ENCODE measurements around the gene ZDHHC14. TPM values are rescaled to one million over a fixed set of nuclear protein-coding genes. Genes with fewer than 3 reads are reported as not detected.
A peak's percentile ranks its signal among the peaks of the same experiment; 100 is the strongest.
"Not testable (repeated sequence)": the region's sequence is repeated elsewhere in the genome, so short reads cannot be mapped to it uniquely, and the experiment has no call there.

Gene ZDHHC14
- total and polyA plus RNA-seq, 5 donors: 10.6 to 22.1 (median 20.2) TPM

DNA sequence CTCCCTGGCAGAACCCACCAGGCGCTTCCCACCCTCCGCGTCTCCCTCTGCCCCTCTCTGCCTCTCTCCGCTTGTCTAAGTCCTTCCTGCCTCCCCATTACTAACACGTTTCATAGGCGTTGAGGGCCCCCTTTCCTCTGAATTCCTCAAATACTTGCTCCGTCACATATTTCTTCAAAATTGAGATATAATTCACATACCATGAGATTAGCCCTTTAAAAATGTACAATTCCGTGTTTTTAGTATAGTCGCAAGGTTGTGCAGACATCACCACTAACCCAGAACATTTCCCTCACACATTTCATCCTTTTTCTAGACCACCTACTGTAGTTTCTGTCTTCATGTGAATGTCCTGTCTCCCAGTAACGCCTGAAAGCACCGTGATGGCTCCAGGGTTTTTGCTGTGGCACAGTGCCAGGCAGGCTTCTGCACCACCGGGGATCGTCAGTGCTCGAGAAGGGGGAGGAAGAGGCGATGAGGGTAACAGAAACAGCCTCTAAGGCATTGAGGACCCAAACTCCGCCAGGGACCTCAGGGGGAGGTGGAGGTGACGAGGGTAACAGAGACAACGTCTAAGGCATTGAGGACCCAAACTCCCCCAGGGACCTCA is 300.2 kb downstream of the ZDHHC14 start:
- Histone ChIP-seq H3K27me3 (ENCODE audit: control insufficient read depth, insufficient read depth) (no peaks in the 10 kb centered on the region), H3K4me1 (ENCODE audit: control insufficient read depth, insufficient read depth, low read length) (peaks cover 2% of the 10 kb centered on the region), H3K9me3 (ENCODE audit: control insufficient read depth, low read length) (no peaks in the 10 kb centered on the region), H3K27ac (ENCODE audit: low read length) (no peak overlapping the region), H3K4me3 (ENCODE audit: low read length) (no peak overlapping the region)
- intact Hi-C loops (cut with DNase I): no loop called here
- DNase-seq: no peak
- WGBS: 66% methylated on average over 18 of the region's 18 CpGs
- peak in 1 of 2 donors; percentile 15 for ATAC-seq

DNA sequence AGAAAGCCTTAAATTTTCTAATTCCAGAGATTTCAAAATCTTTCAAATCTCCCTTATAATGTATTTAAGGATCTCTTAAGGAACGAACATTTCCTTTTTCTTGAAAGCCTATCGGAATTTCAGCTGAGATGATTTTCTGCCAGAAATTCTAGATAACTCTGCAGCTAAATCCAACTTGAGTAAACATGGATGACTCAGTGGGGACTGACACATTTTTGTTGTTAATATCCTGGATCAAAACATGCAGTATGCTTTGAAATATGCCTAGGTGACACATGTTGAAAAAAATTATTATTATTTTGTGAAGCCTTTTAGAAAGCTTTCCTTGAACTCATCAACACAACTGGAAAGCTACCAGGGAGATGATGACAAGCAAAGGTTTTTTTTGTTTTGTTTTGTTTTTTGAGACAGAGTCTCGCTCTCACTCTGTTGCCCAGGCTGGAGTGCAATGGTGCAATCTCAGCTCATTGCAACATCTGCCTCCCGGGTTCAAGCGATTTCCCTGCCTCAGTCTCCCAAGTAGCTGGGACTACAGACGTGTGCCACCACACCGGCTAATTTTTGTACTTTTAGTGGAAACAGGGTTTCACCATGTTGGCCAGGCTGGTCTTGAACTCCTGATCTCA is 302.0 kb downstream of the ZDHHC14 start:
- Histone ChIP-seq H3K4me3 (ENCODE audit: low read length) (no peak overlapping the region), H3K9me3 (ENCODE audit: control insufficient read depth, low read length) (no peaks in the 10 kb centered on the region), H3K27me3 (ENCODE audit: control insufficient read depth, insufficient read depth) (no peaks in the 10 kb centered on the region), H3K4me1 (ENCODE audit: control insufficient read depth, insufficient read depth, low read length) (peaks cover 2% of the 10 kb centered on the region), H3K27ac (ENCODE audit: low read length) (no peak overlapping the region)
- WGBS: 48% methylated on average over 7 of the region's 7 CpGs
- intact Hi-C loops (cut with DNase I): no loop called here
- no peak for ATAC-seq
- DNase-seq: no peak

DNA sequence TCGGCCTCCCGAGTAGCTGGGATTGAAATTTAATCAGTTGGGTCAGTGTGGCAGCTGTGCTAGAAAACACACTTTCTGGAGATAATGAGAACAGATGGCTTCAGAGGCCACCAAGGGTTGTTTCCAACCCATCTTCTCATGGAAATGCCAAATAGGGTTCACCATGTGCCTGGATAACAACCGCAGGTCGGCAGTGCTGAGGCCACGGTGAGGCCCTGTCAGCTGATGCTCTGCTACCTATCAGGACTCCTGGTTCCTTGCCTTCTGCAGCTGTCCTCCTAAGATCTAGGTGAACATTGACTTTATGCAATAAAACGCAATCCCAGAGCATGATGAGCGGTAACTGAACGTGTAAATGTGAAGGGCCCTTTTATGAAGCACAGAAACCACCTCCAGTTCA is 302.7 kb downstream of the ZDHHC14 start:
- 88% methylated on average over 8 of the region's 8 CpGs for WGBS

DNA sequence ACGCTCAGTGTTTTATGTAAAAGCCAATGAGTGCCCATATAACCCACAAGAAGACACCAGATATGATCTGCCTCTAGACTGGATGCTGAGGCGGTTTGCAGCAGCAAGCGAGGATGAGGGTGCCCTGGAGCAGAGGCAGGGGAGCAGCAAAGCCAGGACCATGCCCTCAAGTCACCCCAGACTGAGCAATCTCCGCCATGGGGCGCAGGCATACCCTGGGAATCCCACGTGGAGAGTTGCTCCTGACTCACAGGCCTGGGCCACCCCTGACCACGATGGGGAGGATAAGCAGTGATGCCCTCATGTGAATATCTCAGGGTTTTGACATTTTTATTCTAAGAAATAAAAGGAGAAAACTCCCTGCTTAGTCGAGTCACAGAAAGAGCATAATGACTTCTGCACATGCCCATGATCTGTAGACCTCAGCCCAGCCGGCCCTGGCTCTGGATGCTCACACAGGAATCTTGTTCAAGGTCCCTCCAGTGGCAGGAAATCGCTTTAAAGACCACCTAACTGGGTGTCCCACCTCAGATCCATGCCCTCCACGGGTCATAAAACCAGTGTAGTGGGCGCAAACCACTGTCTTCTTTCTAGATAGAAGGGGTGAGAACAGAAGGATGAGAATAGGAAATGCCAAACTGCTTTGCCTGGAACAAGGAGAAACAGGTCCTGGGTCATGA is 303.8 kb downstream of the ZDHHC14 start:
- no peak for ATAC-seq
- Histone ChIP-seq H3K4me3 (ENCODE audit: low read length) (no peak overlapping the region), H3K9me3 (ENCODE audit: control insufficient read depth, low read length) (no peaks in the 10 kb centered on the region), H3K27me3 (ENCODE audit: control insufficient read depth, insufficient read depth) (no peaks in the 10 kb centered on the region), H3K27ac (ENCODE audit: low read length) (no peak overlapping the region), H3K4me1 (ENCODE audit: control insufficient read depth, insufficient read depth, low read length) (peaks cover 2% of the 10 kb centered on the region)
- 83% methylated on average over 12 of the region's 12 CpGs for WGBS
- intact Hi-C loops (cut with DNase I): no loop called here
- DNase-seq: no peak

More for the DNA sequence above, 302.7 kb downstream of the ZDHHC14 start:
- Histone ChIP-seq H3K27ac (ENCODE audit: low read length) (no peak overlapping the region), H3K4me1 (ENCODE audit: control insufficient read depth, insufficient read depth, low read length) (peaks cover 2% of the 10 kb centered on the region), H3K9me3 (ENCODE audit: control insufficient read depth, low read length) (no peaks in the 10 kb centered on the region), H3K4me3 (ENCODE audit: low read length) (no peak overlapping the region), H3K27me3 (ENCODE audit: control insufficient read depth, insufficient read depth) (no peaks in the 10 kb centered on the region)
- ATAC-seq (no peak), DNase-seq (no peak)
- intact Hi-C loops (cut with DNase I): no loop called here

DNA sequence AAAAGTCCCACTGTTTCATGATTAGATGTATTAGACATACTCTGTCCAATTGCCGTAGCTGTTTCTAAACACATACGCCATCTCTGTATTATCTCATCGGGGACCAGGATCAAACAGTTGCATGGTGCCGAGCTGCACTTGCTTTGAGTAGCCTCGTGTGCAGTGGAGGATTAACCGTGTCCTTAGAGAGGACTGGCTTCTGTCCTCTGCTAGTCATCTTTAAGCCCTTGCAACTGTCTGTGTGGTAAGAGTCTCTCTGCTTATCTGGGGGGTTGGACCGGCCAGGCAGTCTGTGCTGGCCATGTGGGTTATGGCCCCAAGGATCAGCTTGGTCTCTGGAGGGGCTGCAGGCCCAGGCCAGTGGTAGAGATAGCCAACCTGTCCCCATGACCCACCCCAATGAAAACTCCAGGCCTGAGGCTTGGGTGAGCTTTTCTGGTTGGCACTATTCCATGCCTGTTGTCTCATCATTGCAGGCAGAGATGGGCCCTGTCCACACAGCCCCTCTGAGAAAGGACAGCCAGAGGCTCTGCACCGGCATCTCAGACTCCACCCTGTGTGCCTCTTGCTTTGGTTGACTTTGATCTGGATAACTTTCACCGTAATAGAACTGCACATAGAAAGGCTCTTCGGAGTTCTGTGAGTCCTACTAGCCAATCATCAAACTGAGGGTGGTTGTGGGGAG is 304.7 kb downstream of the ZDHHC14 start:
- ATAC-seq (no peak), DNase-seq (no peak)
- Histone ChIP-seq H3K9me3 (ENCODE audit: control insufficient read depth, low read length) (no peaks in the 10 kb centered on the region), H3K27me3 (ENCODE audit: control insufficient read depth, insufficient read depth) (no peaks in the 10 kb centered on the region), H3K4me3 (ENCODE audit: low read length) (no peak overlapping the region), H3K4me1 (ENCODE audit: control insufficient read depth, insufficient read depth, low read length) (peaks cover 2% of the 10 kb centered on the region), H3K27ac (ENCODE audit: low read length) (no peak overlapping the region)
- intact Hi-C loops (cut with DNase I): no loop called here
- WGBS: 87% methylated on average over 10 of the region's 10 CpGs

DNA sequence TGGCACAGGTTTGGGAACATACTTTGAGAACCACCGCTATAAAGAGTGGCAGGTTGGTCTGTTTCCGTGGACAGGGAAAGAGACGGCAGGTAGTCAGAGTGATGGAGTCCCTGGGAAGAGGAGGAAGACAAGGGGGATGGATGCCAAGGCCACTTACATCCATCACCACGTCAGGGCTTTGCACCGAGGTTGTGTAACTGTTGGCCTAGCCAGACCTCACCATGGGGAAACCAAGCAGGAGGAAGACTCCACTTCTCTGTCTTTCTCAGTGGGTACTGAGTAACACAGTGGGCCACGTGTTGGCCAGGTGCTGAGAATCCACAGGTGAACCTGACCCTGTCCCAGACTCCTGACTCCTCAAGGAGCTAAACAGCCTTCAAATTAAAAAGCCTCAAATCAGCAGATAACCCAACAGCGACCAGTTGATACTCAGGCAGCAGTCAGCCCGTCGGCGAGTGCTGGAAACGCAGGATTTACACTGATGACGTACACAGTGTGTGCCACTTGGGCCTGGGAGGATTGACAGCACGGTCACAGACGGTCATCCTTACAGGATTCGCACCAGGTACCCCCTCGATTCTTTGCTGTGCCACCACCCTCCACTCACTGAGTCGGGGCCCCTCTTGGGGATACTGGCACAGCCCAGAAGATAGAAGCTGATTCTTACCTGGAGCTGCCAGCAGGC is 307.4 kb downstream of the ZDHHC14 start:
- H3K4me1 ChIP-seq (ENCODE audit: control insufficient read depth, insufficient read depth, low read length): peaks cover 3% of the 10 kb centered on the region
- no peak overlapping the region for H3K4me3 ChIP-seq (ENCODE audit: low read length)
- 76% methylated on average over 17 of the region's 17 CpGs for WGBS
- no peaks in the 10 kb centered on the region for H3K27me3 ChIP-seq (ENCODE audit: control insufficient read depth, insufficient read depth)
- no peaks in the 10 kb centered on the region for H3K9me3 ChIP-seq (ENCODE audit: control insufficient read depth, low read length)
- peak in 1 of 2 donors; percentile 13 for ATAC-seq
- no peak overlapping the region for H3K27ac ChIP-seq (ENCODE audit: low read length)
- intact Hi-C loops (cut with DNase I): no loop called here
- DNase-seq: no peak

DNA sequence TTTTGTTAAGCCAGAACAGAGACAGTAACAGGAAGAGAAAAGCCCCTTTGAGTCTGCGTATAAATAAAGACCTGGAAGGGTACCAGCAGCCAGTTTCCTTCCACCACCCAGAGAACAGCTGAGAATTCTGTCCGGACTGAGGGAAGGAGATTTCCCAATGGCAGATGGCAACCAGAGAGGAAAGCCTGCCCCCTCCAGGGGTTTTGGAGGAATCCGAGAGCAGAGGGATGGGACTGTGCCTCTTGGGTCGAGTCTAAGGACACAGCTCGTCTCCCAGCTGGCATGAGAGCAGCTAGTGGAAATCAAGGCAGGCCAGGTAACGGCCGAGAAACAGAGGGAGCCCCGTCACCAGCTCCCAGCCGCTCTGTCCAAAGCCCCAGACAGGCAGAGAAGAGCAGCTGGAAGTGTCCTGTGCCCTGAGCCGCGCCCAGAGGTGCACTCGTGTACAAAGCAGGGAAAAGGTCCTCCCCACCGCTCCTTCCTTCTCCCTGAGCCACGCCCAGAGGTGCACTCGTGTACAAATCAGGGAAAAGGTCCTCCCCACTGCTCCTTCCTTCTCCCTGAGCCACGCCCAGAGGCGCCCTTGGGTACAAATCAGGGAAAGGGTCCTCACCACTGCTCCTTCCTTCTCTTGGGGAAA is 308.1 kb downstream of the ZDHHC14 start:
- Histone ChIP-seq H3K27me3 (ENCODE audit: control insufficient read depth, insufficient read depth) (no peaks in the 10 kb centered on the region), H3K9me3 (ENCODE audit: control insufficient read depth, low read length) (no peaks in the 10 kb centered on the region), H3K4me3 (ENCODE audit: low read length) (no peak overlapping the region), H3K4me1 (ENCODE audit: control insufficient read depth, insufficient read depth, low read length) (peaks cover 3% of the 10 kb centered on the region), H3K27ac (ENCODE audit: low read length) (no peak overlapping the region)
- DNase-seq: no peak
- ATAC-seq: peak in 1 of 2 donors; percentile 4
- intact Hi-C loops (cut with DNase I): no loop called here
- 61% methylated on average over 17 of the region's 17 CpGs for WGBS

DNA sequence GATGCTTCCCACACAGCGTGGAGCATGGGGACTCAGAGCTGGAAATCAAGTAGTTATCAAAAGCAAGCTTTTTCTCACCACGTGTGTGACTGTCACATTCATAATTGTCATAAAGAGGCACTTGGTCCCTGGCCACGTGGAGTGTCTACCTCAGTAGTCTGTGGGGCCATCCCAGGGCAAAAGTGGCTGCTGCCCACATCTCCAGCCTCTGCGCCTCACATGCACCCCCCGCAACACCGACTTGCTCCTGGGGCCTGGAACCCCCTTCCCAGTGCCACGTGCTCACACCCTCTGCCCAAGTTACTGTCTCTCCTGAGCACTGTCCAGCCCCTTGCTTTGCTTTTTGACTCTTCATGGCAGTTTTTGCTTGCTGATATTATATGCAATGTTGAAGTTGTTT is 308.9 kb downstream of the ZDHHC14 start:
- Histone ChIP-seq H3K4me3 (ENCODE audit: low read length) (no peak overlapping the region), H3K27me3 (ENCODE audit: control insufficient read depth, insufficient read depth) (no peaks in the 10 kb centered on the region), H3K27ac (ENCODE audit: low read length) (no peak overlapping the region), H3K4me1 (ENCODE audit: control insufficient read depth, insufficient read depth, low read length) (peaks cover 3% of the 10 kb centered on the region), H3K9me3 (ENCODE audit: control insufficient read depth, low read length) (no peaks in the 10 kb centered on the region)
- WGBS: 69% methylated on average over 7 of the region's 7 CpGs
- no peak for ATAC-seq
- intact Hi-C loops (cut with DNase I): no loop called here
- DNase-seq: no peak

DNA sequence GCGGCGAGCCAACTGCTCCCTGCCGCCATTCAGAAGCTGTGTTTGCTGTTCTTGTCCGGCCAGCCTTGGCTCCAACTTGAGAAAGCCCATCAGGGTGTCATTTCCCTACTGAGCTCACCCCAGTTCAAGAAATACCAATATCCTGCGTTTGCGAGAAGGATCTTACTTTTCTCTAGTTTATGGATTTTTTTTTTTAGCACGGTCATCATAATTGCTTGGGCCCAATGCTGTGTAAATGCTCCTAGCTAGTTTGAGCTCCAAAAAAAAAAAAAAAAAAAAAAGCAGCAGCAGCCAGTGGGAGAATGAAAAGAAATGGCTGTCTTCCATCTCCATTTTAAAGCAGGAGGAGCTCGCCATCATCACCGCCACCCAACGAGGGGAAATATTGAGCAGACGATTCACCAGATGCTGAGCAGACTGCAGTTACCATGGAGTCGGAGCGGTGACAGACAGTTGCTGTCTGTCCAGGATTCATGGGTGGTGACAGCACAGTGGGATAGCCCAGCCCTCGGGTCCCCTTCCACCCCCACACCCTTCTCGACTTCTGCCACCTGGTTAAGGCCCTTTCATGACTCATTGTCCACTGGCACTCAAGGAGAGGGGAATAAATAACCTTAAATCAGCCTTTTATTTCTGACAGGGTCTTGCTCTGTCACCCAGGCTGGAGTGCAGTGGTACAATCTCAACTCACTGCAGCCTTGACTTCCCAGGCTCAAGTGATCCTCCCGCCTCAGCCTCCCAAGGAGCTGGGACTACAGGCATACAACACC is 309.6 kb downstream of the ZDHHC14 start:
- ATAC-seq (no peak), DNase-seq (no peak)
- no peaks in the 10 kb centered on the region for H3K27me3 ChIP-seq (ENCODE audit: control insufficient read depth, insufficient read depth)
- peaks cover 3% of the 10 kb centered on the region for H3K4me1 ChIP-seq (ENCODE audit: control insufficient read depth, insufficient read depth, low read length)
- 81% methylated on average over 16 of the region's 16 CpGs for WGBS
- no peaks in the 10 kb centered on the region for H3K9me3 ChIP-seq (ENCODE audit: control insufficient read depth, low read length)
- intact Hi-C loops (cut with DNase I): no loop called here
- no peak overlapping the region for H3K4me3 ChIP-seq (ENCODE audit: low read length)
- H3K27ac ChIP-seq (ENCODE audit: low read length): no peak overlapping the region

DNA sequence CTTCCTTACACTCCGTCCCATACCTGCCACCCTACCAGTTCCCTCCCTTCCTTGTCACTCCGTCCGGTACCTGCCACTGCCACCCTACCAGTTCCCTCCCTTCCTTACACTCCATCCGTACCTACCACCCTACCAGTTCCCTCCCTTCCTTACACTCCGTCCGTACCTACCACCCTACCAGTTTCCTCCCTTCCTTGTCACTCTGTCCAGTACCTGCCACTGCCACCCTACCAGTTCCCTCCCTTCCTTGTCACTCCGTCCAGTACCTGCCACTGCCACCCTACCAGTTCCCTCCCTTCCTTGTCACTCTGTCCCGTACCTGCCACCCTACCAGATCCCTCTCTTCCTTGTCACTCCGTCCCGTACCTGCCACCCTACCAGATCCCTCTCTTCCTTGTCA is 310.6 kb downstream of the ZDHHC14 start:
- intact Hi-C loops (cut with DNase I); H3K4me3 ChIP-seq (ENCODE audit: low read length); H3K27ac ChIP-seq (ENCODE audit: low read length); ATAC-seq; DNase-seq; H3K27me3 ChIP-seq (ENCODE audit: control insufficient read depth, insufficient read depth); H3K4me1 ChIP-seq (ENCODE audit: control insufficient read depth, insufficient read depth, low read length); H3K9me3 ChIP-seq (ENCODE audit: control insufficient read depth, low read length): not testable (repeated sequence)
- 95% methylated on average over 10 of the region's 10 CpGs for WGBS

Data from right cardiac atrium (tissue), 5 donors.